ENCODE results near the gene PGAP2. TPM values are rescaled to one million over a fixed set of nuclear protein-coding genes. Genes with fewer than 3 reads are reported as not detected.

Gene PGAP2
- polyA plus RNA-seq, 1 experiment, result 20.8 TPM

GRCh38 chr11:3867209-3868091 is 59.1 kb downstream of the PGAP2 start:
- POLR2A ChIA-PET, result no interaction called here
- DNase-seq (ENCODE audit: low read depth, low spot score), result no peak

GRCh38 chr11:3873712-3874349 is 65.5 kb downstream of the PGAP2 start:
- no peak for DNase-seq (ENCODE audit: low read depth, low spot score)
- H3K27me3 ChIP-seq (ENCODE audit: control insufficient read depth, insufficient read depth, low read length), result no peaks in the 10 kb centered on the region
- H3K4me3 ChIP-seq (ENCODE audit: low read depth, low read length), result no peak overlapping the region
- TF ChIP-seq, protein P1, sequence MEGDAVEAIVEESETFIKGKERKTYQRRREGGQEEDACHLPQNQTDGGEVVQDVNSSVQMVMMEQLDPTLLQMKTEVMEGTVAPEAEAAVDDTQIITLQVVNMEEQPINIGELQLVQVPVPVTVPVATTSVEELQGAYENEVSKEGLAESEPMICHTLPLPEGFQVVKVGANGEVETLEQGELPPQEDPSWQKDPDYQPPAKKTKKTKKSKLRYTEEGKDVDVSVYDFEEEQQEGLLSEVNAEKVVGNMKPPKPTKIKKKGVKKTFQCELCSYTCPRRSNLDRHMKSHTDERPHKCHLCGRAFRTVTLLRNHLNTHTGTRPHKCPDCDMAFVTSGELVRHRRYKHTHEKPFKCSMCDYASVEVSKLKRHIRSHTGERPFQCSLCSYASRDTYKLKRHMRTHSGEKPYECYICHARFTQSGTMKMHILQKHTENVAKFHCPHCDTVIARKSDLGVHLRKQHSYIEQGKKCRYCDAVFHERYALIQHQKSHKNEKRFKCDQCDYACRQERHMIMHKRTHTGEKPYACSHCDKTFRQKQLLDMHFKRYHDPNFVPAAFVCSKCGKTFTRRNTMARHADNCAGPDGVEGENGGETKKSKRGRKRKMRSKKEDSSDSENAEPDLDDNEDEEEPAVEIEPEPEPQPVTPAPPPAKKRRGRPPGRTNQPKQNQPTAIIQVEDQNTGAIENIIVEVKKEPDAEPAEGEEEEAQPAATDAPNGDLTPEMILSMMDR (IDR thresholded peaks at IDR 0.05; ENCODE audit: low read depth, low read length), result no peak
- ChIA-PET CTCF (interaction anchor here (0.8 to 2.5 kb wide), 4 partner anchors 19 to 199 kb away, joined by 5 to 18 read pairs (median 8); partner anchors contain the start of gene STIM1), POLR2A (interaction anchor here (0.6 kb wide), 1 partner anchor 32 kb away, joined by 3 read pairs; no protein-coding TSS in a partner anchor)
- H3K27ac ChIP-seq (ENCODE audit: low read depth, low read length), result no peak overlapping the region
- no peaks in the 10 kb centered on the region for H3K9me3 ChIP-seq (ENCODE audit: control insufficient read depth, insufficient read depth, low read length)

More at GRCh38 chr11:3867209-3868091, 59.1 kb downstream of the PGAP2 start:
- Histone ChIP-seq H3K4me3 (ENCODE audit: low read depth, low read length) (no peak overlapping the region), H3K27ac (ENCODE audit: low read depth, low read length) (no peak overlapping the region), H3K27me3 (ENCODE audit: control insufficient read depth, insufficient read depth, low read length) (no peaks in the 10 kb centered on the region), H3K9me3 (ENCODE audit: control insufficient read depth, insufficient read depth, low read length) (no peaks in the 10 kb centered on the region)
- TF ChIP-seq, protein P1 (IDR thresholded peaks at IDR 0.05; ENCODE audit: low read depth, low read length), result no peak
- CTCF ChIA-PET, result interaction anchor here (0.6 to 5.0 kb wide), 4 partner anchors 12 to 205 kb away, joined by 3 to 38 read pairs (median 16); partner anchors contain the start of gene STIM1

Small RNA genes within 50 kb of the gene (small RNA-seq; reads per million reads assigned to genes)
- not detected for gene RNU7-50P (ENCODE audit: insufficient read length, low read depth)

Other genes starting within 250 kb of the PGAP2 start
- gene ART5, start 166.6 kb upstream of the PGAP2 start, polyA plus RNA-seq (2011; rRNA removed), result 0.22 and 0.35 TPM in 2 replicates
- not detected in 2 replicates for gene ART1, start 163.4 kb upstream of the PGAP2 start, polyA plus RNA-seq (2011; rRNA removed)
- 0.25 and 0.41 TPM in 2 replicates for gene CHRNA10, start 137.2 kb upstream of the PGAP2 start, polyA plus RNA-seq (2011; rRNA removed)
- 90.7 and 101 TPM in 2 replicates for gene NUP98, start 11.0 kb upstream of the PGAP2 start, polyA plus RNA-seq (2011; rRNA removed)
- 40.3 and 64.6 TPM in 2 replicates for gene RHOG, start 32.4 kb downstream of the PGAP2 start, polyA plus RNA-seq (2011; rRNA removed)
- gene STIM1, start 47.1 kb downstream of the PGAP2 start, polyA plus RNA-seq (2011; rRNA removed), result 19.7 and 23.4 TPM in 2 replicates